ENCODE results near the gene ATP2B3.

ATP2B3 gene

GRCh38 chrX:153537526-153538295 is 20.3 kb downstream of the ATP2B3 start:
- no peak for DNase-seq (ENCODE audit: low spot score)

GRCh38 chrX:153538424-153538823 is 21.0 kb downstream of the ATP2B3 start:
- DNase-seq (ENCODE audit: low spot score): no peak

- peak; percentile 68 for DNase-seq (ENCODE audit: low spot score)
Measured at GRCh38 chrX:153539171-153539978, 21.9 kb downstream of the ATP2B3 start.

GRCh38 chrX:153539979-153540358 is 22.5 kb downstream of the ATP2B3 start:
- DNase-seq (ENCODE audit: low spot score): no peak

- DNase-seq (ENCODE audit: low spot score): no peak
Measured at GRCh38 chrX:153544727-153545126, 27.3 kb downstream of the ATP2B3 start.

GRCh38 chrX:153546386-153546785 is 28.9 kb downstream of the ATP2B3 start:
- no peak for DNase-seq (ENCODE audit: low spot score)

GRCh38 chrX:153547195-153547594 is 29.8 kb downstream of the ATP2B3 start:
- DNase-seq (ENCODE audit: low spot score): no peak

GRCh38 chrX:153549231-153549630 is 31.8 kb downstream of the ATP2B3 start:
- DNase-seq (ENCODE audit: low spot score): no peak

GRCh38 chrX:153549807-153550206 is 32.4 kb downstream of the ATP2B3 start:
- DNase-seq (ENCODE audit: low spot score): no peak

GRCh38 chrX:153551135-153551534 is 33.7 kb downstream of the ATP2B3 start:
- peak; percentile 49 for DNase-seq (ENCODE audit: low spot score)

- peak; percentile 70 for DNase-seq (ENCODE audit: low spot score)
Measured at GRCh38 chrX:153554519-153555167, 37.2 kb downstream of the ATP2B3 start.

GRCh38 chrX:153556767-153557166 is 39.3 kb downstream of the ATP2B3 start:
- DNase-seq (ENCODE audit: low spot score): no peak

- DNase-seq (ENCODE audit: low spot score): no peak
Measured at GRCh38 chrX:153557618-153558355, 40.3 kb downstream of the ATP2B3 start.

GRCh38 chrX:153560000-153560399 is 42.6 kb downstream of the ATP2B3 start:
- no peak for DNase-seq (ENCODE audit: low spot score)

- no peak for DNase-seq (ENCODE audit: low spot score)
Measured at GRCh38 chrX:153560466-153560865, 43.0 kb downstream of the ATP2B3 start.

- no peak for DNase-seq (ENCODE audit: low spot score)
Measured at GRCh38 chrX:153561337-153561736, 43.9 kb downstream of the ATP2B3 start.

- no peak for DNase-seq (ENCODE audit: low spot score)
Measured at GRCh38 chrX:153562546-153562945, 45.1 kb downstream of the ATP2B3 start.

GRCh38 chrX:153564047-153564606 is 46.7 kb downstream of the ATP2B3 start:
- DNase-seq (ENCODE audit: low spot score): no peak

GRCh38 chrX:153565996-153566580 is 48.6 kb downstream of the ATP2B3 start:
- DNase-seq (ENCODE audit: low spot score): no peak

GRCh38 chrX:153568451-153569011 is 51.1 kb downstream of the ATP2B3 start:
- DNase-seq (ENCODE audit: low spot score): no peak

GRCh38 chrX:153569475-153569874 is 52.0 kb downstream of the ATP2B3 start:
- no peak for DNase-seq (ENCODE audit: low spot score)
